Measurements from ENCODE around the gene HERC5.

GRCh38 chr4:88503344-88503743 is 46.4 kb downstream of the HERC5 start:
- no peak for TF ChIP-seq RARB (CRISPR knock-in tag; IDR thresholded peaks at IDR 0.05)
- TF ChIP-seq ZFP3 (CRISPR knock-in tag; IDR thresholded peaks at IDR 0.05), result no peak
- no peak for TF ChIP-seq ZNF565 (CRISPR knock-in tag; conservative IDR thresholded peaks at IDR 0.05; ENCODE audit: low read depth)
- no peak for TF ChIP-seq OSR1 (CRISPR knock-in tag; IDR thresholded peaks at IDR 0.05)
- no peak for TF ChIP-seq TSHZ2 (CRISPR knock-in tag; IDR thresholded peaks at IDR 0.05)
- no peak for TF ChIP-seq PPARA (CRISPR knock-in tag; IDR thresholded peaks at IDR 0.05; ENCODE audit: borderline replicate concordance)
- no peak for TF ChIP-seq TOX (CRISPR knock-in tag; IDR thresholded peaks at IDR 0.05; ENCODE audit: borderline replicate concordance)
- TF ChIP-seq ZC3H10 (CRISPR knock-in tag; IDR thresholded peaks at IDR 0.05), result no peak
- no peak for TF ChIP-seq ISL1 (CRISPR knock-in tag; IDR thresholded peaks at IDR 0.05)
- TF ChIP-seq SNAI2 (CRISPR knock-in tag; IDR thresholded peaks at IDR 0.05), result no peak
